HTERT RPE-1 (cell line): ENCODE results near the gene DLX3.

Experiments
- in situ Hi-C: fragments of 300-500 bp; cut with MboI; formaldehyde crosslinking; loops from 4 replicates; pipeline ENCODE4 v1.14.3; 2020; ENCODE audit warnings: low sequenced_read_pairs

The DLX3 gene

DNA sequence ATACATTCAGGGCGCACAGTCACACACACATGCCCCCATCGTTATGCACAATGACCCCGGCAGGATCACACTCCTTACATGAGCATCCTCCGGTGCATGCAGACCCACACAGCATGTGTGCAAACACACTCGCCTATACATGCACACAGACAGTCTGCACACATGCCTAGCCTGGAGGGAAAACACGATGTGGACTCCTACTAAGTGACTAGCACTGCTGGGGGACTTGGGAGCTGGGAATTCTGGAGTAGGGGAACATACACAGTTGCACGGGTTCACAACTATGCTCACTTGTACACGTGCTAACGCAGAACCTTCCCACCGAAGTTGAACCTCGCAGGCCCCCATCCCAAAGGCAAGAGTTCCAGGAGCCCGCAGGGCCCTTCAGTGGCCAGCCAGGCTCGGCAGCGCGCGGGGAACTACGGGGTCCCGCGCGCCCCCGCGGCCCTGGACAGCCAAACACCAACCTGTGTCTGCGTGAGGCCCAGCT lies 2.0 kb downstream of the DLX3 start:
- in situ Hi-C loops = no loop called here

DNA sequence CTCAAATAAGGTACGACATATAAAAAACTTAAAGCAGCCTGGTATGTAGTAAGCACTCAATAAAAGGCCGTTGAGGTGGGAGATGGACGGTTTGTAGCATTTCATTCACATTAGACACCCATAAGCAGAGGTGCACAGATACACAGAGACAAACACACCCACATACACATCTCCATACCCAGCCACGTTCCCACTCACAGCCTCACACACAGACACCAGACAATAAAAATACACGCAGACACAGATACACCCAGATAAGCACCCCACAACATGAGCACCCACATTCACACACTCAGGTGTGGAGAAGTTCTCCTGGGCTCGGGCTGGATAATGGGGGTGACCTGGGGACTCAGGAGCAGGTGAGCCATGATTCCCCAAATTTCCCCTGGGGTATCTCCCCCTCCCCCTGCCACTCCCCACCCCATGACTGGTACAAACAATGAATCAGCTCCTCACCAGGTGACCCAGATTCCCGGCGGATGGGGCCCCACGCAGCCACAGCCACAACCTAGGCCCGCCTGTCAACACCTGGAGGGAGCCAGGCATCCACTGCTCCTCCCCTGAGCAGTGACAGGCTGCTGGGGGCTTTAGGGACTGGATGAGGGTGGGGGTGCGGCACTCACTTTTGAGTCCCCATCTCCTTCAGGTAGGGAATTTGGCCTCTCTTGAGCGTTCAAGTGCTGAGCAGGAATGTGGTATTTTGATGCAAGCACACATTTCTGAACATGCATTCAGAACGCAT lies 2.7 kb downstream of the DLX3 start:
- in situ Hi-C loops = no loop called here

DNA sequence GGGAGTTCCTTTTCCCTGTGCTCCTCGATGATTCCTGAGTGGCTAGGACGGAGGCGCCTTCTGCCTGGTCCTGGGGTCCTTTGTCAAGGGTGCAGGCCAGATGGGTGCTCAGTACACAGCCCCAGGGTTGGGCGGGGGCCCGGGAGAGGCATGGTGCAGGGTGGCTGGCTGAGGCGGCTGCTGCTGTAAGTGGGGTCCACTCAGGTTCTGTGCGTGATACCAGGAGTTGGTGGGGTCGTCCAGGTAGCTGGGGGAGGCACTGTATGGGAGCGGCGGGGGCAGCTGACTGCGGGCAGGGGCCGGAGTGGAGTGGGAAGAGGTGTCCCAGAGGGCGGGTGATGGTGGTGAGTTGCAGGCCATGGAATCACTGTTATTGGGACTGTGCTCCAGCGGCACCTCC lies 3.6 kb downstream of the DLX3 start:
- in situ Hi-C loops = no loop called here

DNA sequence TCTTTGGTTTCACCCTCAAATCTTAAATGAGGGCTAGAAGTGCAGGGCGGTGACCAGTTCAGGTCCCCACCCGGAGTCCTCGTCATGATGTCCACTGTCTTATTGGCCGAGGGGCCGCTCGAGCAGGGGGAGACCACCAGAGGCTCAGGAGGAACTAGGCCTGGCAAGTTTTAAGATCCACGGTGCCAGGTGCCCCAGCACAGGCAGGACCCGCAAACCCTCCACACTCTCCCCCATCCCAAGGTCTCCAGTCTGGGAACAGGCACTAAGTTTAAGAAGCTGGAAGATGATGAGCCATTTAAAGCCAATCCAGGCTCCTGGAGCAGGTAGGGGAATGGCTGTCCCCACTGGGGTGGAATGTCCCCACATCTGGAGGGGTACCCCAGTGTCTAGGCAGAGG lies 4.1 kb downstream of the DLX3 start:
- in situ Hi-C loops = no loop called here

DNA sequence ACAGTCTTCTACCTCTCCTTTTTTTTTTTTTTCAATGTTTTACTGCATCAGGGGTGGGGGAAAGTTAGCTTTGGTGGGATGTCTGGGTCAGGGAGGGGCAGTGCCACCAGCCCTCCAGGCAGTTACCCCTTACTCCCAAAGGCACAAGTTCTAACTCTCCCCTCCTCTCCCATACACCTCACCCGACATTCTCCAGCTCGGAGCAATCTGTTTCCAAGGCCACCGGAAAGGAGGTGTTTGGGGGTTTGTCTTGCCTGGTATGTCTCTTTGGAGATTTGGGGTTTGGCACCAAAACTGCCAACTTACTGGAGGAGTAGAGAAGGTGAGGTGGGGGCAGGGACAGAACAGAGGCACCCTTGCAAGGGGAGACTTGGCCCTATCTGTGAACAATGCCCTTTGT lies 4.7 kb downstream of the DLX3 start:
- in situ Hi-C loops = no loop called here

DNA sequence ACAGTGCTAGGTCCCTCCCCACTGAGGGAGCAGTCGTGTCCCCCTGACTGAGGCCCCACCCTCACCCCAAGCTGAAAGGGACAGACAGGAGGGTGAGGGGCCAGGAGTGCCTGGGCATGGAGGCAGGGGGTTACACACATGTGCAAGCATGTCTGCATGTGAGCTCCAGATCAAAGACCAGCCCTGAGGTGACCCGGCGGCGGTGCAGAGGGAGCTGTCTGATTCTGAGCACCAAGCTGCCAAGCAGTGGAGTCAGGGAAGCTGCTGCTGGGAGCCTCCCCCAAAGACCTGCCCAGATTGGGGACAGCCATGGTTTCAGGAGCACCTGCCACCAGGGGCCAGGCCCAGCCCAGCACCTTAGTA lies 5.5 kb downstream of the DLX3 start:
- in situ Hi-C loops = no loop called here

DNA sequence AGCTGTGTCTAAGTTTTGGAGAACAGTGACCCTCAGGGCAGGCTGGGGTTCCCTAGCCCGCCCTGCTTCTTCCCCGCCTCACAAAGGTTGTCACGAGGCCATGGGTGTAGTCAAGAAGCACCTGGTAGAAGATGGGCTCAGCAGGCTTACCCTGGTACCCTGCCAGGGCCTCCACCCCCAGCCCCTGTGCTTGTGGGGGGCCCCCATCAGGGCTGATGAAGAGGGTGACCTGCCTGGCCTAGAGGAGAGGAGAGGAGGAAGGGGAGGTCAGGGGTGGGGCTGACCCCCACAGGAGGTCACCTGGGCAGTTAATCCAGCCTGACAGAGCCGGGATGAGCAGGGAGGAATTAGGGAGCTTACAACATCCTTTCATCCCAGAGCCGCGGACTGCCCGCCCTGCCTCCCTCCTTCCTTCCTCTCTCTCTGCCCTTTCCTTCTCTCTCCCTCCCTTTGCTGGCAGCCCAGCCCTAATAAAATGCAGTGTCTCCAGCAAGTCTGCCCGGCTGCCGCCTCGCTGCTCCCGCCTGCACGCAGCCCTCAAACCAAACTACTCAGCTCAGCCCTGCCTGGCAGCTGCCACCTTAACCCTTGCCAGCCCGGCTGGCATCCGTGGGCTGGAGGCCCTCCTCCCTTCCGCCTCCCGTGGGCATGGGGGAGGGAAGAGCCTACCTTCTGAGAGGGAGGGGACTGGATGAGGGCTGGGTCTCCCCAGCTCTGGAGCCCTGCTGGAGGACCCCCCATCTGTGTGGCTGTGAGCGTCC lies 7.2 kb downstream of the DLX3 start:
- in situ Hi-C loops = no loop called here

DNA sequence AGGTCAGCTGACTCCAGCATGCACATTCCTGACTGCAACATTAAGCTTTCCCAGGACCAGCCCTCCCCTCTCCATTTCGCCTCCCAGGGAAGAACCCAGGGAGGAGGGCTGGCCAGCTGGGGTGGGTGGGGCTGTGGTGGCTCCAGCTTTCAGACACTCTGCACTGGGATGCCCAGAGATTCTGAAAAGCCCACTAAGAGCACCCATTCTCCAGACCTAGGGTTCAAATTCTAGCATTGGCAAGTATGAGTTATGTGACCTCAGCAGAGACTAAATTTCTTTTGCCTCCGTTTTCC lies 7.8 kb downstream of the DLX3 start:
- in situ Hi-C loops = no loop called here

DNA sequence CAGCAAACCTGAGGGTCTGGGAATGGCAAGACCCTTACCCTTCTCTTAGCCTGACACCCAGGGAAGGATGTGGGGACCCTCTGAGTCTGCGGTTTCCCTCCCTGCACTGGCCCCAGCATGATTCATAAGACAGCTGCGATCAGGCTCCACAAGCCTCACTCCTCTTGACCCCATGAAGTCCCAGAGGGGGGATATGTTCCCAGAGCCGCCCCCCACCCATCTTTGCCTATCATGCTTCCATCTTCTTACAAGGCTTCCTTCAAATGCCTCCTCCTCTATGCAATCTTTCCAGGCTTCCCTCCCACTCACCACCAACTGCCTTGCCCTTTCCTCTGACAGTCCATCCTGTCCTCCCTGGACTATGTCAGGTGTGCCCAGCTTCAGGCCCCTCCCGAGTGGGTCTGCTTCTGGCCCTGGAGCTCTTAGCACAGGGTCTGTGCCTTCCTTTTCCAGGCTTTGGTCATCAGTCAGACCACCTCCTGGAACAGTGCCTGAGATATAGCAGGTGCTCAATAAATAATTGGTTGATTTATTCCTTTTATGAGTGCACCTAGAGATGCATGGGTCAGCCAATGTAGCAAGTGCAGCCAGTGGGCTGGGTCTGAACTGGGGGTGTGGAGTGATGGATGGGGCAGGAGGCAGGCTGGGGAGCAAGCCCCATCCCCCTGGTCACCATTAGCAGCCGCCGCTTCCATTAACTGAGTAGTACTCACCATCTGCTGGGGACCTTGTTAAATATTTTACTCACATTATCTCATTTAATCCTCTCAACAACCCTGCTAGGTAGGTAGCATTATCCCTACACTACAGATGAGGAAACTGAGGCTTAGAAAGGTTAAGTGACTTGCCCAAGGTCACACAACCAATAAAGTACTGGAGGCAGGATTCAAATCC lies 8.4 kb downstream of the DLX3 start:
- in situ Hi-C loops = no loop called here

DNA sequence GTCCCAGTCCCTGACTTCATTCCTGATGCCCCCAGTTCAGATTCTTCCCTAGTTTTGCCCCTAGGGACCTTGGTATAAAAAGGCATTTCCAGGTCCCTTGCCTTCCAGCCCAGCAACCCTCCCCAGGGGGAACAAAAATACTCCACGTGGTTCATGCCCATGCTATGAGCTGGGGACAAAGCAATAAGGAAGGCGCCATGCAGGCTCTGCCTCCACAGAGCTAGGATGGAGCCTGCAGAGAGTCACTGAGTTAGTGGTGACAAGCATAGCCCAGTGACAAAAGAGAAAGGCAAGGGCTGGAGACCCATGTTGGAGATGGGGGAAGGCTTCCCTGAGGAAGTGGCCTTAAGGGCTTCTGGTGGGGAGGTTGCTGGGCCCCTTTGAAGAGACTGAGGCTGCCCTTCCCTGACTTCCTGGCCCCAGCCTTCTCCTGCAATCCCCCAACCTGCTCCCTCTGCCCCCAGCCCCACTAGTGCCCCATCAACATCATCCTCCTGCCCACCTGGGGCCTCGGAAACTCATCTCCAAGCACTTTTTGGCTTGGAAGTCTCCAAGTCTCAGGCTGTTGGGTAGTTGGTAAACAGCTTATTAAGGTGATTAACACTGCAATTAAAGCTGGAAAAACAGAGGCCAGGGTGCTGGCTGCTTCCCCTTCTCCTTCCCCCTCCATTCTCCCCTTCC lies 9.6 kb downstream of the DLX3 start:
- in situ Hi-C loops = no loop called here

DNA sequence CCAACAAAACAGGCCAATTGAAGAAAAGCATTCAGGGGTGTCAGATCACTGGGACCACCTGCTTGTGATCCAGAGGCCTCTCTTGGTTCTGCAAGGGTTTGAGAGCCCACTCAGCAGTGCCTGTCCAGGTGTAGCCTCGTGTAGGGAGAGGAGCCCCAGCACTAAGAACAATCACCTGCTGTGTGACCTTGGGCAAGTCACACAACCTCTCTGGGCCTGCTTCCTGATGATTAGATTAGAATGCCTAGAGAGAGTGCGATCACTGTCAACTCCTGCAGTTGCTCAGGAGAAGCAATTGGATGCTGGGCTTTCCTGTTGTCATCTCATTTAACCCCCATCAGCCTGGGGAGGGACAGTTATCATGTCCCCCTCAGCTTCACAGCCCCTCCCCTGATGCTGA lies 10.2 kb downstream of the DLX3 start:
- in situ Hi-C loops = no loop called here

DNA sequence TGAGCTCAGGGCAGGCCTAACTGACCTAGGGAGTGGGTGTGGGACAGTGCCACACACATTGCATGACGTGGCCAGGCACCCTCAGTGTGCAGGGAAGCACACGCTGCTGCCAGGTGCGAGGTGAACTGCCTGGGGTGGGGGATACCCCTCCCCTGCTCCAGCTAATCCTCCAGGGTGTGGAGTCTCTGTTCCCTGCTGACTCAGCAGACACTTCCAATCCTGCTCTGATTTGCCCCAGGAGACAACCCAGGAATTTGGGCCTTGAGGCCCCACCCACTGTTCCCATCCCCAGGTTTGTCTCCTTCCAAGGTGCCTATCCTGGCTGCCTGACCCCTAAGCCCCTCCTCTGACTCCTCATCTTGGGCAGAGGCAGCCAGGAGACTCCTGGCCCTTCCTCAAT lies 10.7 kb downstream of the DLX3 start:
- in situ Hi-C loops = no loop called here

DNA sequence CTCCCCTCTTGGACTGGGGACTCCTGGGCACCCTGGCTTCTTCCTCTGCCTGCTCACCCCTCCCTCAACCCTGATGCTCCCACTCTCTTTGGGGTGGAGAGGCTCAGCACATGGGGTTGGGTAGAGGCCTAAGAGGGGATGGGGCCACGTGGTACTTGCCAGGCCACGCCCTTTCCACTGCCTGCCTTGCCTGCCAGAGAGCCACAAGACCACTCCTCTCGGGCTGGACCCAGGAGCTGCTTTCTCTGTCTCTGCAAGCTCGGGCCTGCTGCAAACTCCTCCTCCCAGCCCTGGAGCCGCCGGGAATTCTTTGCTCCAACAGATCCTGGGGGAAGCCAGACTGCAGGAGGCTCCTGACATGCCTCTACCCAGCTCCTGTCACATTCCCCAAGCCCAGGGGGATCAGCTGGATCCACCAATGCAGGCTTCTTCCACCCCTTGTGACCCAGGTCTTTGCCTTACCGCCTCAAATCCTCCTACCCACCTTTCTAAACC lies 14.3 kb downstream of the DLX3 start:
- in situ Hi-C loops = no loop called here

DNA sequence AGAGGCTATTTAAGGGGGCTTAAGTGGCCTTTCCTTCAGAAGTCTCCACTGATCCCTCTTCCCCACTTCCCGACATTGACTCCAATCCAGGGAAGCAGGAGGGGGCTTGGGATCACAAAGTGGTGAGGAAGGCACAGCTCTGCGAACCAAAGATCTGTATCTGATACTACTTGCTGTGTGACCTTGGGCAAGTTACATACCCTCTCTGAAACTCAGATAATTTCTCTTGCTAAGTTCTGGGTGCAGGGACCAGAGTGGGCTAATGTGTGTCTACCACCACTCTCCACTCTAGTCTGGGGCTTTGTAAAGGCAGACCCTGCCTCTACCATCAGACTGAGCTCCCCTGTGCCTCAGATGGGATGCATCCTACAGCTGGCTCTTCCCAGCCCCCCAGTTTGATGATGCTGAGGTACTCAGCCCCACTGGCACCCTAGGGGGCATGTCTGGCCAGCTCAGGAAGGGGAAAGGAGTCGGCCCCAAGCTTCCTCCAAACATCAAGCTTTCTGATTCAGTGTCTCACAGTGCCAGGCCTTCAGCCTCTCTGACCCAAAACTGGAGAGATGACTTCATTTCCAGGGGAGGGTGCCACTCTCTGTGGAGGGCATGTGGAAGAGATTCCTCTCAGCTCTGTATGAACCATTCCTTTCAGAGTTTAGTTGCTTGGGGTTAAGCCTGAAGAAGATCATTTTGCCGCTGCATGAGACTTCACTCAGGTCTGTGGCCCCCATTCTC lies 15.1 kb downstream of the DLX3 start:
- in situ Hi-C loops = no loop called here

DNA sequence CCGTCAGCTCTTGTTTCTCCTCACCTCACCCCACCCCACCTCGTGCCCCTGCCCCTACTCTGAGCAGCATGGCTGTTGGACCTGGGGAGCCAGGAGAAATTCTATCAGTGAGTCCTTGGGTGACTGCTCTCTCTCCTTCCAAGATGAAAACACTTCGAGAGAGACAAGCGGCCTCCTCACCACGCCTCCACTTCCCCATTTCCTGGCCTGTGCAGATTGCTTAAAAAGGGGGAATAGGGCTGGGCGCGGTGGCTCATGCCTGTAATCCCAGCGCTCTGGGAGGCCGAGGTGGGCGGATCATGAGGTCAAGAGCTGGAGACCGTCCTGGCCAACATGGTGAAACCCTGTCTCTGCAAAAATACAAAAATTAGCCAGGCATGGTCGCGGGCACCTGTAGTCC lies 16.5 kb downstream of the DLX3 start:
- in situ Hi-C loops = no loop called here

DNA sequence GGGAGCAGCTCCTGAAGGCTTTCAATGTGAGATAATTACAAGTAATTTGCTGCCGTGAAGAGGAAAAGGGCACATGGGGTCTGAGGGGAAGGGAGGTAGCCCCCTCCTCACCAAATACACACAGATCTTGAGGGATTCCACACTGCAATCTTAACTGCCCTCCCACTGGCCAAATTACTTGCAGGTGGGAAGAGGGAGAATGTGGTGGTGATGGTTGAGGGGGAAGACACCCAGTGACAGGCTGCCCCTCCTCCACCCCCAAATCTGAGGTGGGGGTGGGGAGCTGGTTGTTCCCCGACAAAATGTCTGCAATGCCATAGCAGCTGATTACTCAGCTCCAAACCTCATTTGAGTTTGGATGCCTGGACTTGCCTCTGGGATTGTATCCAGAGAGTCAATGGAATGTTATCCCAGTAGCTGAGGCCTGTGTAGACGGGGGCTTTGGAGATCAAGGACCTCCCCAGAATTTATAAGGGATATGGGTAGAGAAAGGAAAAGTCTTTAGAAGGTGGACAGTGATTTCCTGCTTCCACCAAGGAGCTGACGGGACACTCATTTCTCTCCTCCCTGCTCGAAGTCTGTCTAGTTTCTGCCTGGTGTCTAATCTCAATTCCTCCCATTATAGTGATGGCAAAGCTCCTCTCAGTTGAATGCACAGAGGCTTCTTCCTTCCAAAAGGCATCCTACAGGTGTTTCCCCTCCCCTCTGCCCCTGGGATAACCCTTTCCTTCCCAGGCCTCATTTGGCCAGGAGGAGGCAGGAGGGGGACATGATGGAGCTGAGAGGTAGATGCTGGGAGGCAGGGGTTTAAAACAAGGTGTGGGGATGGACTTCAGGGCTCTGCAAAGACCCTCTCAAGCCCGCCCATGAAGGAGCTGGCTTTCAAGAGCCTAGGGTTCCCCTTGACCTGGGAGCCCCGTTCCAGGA lies 17.3 kb downstream of the DLX3 start:
- in situ Hi-C loops = no loop called here

DNA sequence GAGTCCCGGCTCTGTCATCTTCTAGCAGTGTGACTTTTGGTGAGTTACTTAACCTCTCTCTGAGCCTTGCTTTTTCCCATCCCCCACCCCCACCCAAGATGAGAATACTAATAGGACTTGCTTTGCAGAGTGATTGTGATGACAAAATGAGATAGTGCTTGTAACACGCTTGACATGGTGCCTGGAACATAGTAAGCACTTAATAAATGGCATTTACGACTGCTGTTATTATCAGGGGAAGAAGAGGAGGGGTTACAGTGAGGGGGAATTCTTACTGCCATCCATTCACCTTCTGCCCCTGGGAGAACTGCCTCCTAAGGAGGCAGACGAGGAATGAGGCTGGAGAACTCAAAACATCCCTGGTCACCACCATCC lies 18.2 kb downstream of the DLX3 start:
- in situ Hi-C loops = no loop called here

DNA sequence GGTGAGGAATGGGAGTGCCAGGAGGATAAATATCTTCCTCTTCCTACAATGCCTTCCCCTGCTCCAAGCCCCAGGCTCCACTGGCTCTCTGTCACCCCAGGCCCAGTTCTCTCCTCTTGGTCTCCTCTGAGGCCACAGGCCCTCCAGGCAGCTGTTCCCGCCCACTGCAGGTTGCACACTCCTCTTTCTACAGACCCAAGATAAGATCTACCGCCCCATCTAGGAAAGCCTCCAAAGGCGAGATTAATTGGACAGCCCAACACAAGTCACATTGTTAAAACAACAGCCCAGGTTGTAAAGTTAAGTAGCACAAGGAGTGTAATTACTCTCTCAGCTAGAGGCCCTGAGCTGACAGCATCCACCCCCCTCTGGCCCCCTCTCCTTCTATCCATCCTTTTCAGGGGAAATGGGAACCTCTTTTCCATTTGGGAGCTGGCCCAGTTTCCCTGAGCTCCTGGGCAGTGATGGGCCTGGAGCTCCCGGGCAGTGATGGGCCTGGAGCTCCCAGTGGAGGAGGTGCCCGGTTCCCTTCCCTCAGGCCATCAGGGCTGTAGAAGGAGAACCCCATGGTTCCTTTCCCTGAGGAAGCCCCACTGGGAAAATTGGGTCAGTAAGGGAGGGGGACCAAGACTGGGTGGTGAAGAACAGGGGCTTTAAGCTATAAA lies 18.7 kb downstream of the DLX3 start:
- in situ Hi-C loops = no loop called here

DNA sequence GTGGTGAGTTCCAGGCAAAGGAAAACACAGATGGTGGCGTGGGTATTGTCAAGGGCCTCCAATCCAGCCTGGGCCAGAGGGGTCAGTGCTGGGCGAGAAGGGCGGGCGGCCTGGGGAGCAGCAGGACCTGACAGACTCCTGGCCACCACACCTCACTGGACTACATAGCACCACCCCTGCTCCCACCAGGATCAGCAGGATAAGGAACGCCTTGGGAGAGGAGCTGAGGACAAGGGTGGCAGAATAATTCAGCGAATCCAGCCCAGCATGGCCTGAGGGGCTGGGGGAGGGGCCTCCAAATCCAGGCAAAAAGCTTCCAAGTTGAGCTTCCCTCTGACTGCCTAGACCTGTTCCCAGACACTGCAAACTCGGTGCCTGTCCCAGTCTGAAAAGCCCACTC lies 19.5 kb downstream of the DLX3 start:
- in situ Hi-C loops = no loop called here
